HG02870 (cell line): Measurements from ENCODE around the gene KHK.
"Not testable (repeated sequence)": the region's sequence is repeated elsewhere in the genome, so short reads cannot be mapped to it uniquely, and the experiment has no call there.

Experiments
- ATAC-seq: cut with Tn5 transposase; IDR thresholded peaks from one replicate; pipeline ENCODE4 v1.9.1; 2021; ENCODE audit warnings: mild to moderate bottlenecking, moderate library complexity; ENCODE audit not compliant: unreplicated experiment

Gene KHK

GRCh38 chr2:27095745-27096651 lies 9.4 kb downstream of the KHK start:
- peak; percentile 58 for ATAC-seq

DNA sequence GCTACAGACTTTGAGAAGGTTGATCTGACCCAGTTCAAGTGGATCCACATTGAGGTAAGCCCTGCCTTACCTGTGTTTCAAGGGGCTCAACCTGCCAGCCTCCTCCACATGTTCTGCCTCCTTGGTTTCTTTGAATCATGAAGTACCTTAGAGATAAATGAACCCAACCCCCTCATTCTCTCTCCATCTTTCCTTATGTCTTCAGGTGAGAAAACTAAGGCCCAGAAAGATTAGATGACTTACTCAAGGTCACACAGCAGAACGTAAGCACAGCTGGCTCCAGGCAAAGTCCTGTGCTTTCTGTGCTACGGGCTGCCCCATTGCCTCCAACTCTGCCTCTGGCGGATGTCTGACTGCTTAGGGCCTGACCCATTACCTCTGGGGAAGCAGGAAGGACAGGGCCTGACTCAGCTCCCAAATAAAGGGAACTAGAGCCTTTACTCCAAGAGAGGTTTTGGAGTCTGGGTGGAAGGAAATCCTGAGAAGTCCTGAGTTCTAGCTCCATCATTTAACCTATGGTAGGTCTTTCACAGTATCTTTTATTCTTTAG lies 10.3 kb downstream of the KHK start:
- no peak for ATAC-seq

DNA sequence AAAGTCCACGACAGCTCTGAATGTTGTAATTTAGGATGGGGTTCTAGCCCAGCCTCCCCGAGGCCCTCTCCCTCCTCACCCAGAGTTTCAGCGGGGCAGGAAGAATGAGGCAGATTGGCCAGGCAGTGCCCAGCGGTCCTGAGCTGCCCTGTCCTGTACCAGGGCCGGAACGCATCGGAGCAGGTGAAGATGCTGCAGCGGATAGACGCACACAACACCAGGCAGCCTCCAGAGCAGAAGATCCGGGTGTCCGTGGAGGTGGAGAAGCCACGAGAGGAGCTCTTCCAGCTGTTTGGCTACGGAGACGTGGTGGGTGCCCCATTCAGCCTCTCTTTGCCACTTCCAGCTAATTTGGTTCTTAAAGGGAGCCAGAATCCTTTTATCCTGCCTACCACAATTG lies 10.8 kb downstream of the KHK start:
- ATAC-seq, result no peak

- no peak for ATAC-seq
Measured at GRCh38 chr2:27099334-27099955, 12.9 kb downstream of the KHK start.

DNA sequence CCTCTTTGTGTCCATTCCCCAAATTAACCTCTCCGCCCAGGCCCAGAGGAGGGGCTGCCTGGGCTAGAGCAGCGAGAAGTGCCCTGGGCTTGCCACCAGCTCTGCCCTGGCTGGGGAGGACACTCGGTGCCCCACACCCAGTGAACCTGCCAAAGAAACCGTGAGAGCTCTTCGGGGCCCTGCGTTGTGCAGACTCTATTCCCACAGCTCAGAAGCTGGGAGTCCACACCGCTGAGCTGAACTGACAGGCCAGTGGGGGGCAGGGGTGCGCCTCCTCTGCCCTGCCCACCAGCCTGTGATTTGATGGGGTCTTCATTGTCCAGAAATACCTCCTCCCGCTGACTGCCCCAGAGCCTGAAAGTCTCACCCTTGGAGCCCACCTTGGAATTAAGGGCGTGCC lies 13.5 kb downstream of the KHK start:
- ATAC-seq, result no peak

GRCh38 chr2:27102329-27102728 lies 15.8 kb downstream of the KHK start:
- no peak for ATAC-seq

GRCh38 chr2:27105981-27106380 lies 19.4 kb downstream of the KHK start:
- ATAC-seq, result no peak

DNA sequence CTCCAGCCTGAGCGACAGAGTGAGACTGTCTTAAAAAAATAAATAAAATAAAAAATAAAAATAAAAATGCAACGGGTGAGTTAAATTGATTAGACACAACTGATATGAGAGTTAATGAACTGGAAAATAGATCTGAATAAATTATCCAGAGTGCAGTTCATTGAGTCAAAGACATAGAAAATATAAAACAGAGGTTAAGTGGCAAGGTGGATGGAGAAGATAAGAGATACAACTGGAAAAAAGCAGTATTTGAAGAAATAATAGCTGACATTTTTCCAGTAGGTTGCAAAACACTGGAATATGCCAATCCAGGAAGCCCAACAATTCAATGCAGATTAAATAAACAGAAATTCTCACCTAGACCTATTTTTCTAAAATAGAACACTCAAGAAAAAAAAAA lies 21.6 kb downstream of the KHK start:
- no peak for ATAC-seq

GRCh38 chr2:27109083-27109482 lies 22.5 kb downstream of the KHK start:
- no peak for ATAC-seq

GRCh38 chr2:27110603-27111352 lies 24.2 kb downstream of the KHK start:
- ATAC-seq, result not testable (repeated sequence)

DNA sequence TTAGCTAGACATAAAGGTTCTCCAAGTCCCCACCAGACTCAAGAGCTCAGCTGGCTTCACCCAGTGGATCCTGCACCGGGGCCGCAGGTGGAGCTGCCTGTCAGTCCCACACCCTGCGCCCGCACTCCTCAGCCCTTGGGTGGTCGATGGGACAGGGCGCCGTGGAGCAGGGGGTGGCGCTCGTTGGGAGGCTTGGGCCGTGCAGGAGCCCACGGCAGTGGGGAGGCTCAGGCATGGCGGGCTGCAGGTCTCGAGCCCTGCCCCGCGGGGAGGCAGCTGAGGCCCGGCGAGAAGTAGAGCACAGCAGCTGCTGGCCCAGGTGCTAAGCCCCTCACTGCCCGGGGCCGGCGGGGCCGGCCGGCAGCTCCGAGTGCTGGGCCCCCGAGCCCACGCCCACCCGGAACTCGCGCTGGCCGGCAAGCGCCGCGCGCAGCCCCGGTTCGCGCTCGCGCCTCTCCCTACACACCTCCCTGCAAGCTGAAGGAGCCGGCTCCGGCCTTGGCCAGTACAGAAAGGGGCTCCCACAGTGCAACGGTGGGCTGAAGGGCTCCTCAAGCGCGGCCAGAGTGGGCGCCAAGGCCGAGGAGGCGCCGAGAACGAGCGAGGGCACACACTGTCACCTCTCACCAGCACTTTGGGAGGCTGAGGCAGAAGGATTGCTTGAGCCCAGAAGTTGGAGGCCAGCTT lies 25.0 kb downstream of the KHK start:
- ATAC-seq, result not testable (repeated sequence)

DNA sequence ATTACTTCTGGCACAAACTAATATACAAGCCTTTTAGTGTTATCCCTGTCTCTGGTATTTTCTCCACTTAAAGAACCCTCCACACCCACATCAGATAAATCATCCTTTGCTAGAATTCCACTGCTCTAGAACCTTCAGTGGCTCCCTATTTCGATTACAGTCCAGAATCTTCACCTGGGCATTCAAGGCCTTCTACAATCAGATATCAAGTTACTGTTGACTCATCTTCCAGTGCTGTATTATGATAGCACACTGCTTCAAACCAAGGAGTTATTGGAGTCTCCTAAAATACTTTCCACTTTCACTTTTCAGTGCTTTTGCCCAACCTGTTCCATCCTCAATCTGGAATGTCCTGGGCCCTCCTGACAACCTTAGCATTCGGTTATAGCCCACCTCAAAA lies 28.9 kb downstream of the KHK start:
- no peak for ATAC-seq

GRCh38 chr2:27117995-27118524 lies 31.5 kb downstream of the KHK start:
- ATAC-seq, result no peak

GRCh38 chr2:27118525-27119329 lies 32.2 kb downstream of the KHK start, which contains the start of gene CGREF1:
Gene CGREF1 (minus strand): TSS chr2:27119128. CDS start chr2:27104366, 14,762 bp downstream.
- ATAC-seq, result no peak

DNA sequence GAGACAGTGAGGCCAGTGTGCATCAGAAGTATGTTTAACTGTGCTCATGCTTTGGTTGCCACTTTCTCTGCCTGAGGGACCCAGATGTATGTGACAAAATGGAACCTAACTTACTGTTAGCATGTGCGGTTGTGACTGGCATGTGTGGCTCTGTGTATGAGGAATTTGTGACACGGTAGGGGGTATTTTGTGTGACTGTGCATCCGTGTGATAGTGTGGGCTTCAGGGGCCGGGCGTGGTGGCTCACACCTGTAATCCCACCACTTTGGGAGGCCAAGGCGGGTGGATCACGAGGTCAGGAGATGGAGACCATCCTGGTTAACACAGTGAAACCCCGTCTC lies 32.7 kb downstream of the KHK start:
- not testable (repeated sequence) for ATAC-seq

DNA sequence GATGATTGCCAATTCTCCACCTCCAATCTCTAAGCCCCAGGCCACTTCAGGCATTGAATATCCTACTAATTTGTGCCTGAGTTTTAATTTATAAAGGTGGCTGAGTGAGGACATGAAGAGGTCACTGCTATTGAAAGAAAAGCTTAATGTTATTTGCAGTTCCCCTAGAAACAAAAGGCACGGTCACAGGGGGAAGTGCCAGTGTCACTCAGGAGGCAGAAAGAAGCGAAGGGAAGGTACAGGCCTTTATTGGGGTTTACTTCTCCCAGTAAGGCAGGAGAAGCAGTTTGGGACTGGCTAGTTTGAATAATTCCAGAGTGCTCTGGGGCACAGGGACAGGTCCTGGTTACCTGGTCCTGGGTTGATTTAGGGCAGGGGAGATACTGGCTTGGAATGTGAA lies 35.3 kb downstream of the KHK start:
- ATAC-seq, result no peak

GRCh38 chr2:27122791-27123190 lies 36.2 kb downstream of the KHK start:
- no peak for ATAC-seq

GRCh38 chr2:27123302-27124150 lies 37.0 kb downstream of the KHK start, which contains the start of gene ABHD1:
Gene ABHD1 (plus strand): TSS chr2:27123815. CDS start chr2:27123949, 134 bp downstream.
- ATAC-seq, result no peak

DNA sequence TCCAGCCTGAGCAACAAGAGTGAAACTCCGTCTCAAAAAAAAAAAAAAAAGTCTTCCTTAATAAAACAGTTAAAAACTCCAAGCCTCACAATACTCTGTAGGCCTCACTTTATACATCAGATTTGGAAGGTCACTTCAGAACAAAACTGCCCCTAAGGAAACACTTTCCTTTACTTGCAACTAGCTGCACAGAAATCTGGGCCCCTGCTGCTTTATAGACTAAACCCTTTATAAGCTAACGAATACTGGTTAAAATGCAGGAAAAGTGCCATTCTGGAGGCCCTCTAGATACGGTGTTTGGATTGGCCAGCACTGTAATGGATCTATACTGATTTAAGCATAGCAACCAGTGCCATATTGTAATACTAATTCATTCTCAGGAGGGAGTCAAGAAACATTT lies 38.5 kb downstream of the KHK start:
- no peak for ATAC-seq
